Measurements from ENCODE around the gene CLIC5. TPM values are rescaled to one million over a fixed set of nuclear protein-coding genes. Genes with fewer than 3 reads are reported as not detected.

The CLIC5 gene
- total and polyA plus RNA-seq, 12 donors = 28.1 to 372 (median 301) TPM

DNA sequence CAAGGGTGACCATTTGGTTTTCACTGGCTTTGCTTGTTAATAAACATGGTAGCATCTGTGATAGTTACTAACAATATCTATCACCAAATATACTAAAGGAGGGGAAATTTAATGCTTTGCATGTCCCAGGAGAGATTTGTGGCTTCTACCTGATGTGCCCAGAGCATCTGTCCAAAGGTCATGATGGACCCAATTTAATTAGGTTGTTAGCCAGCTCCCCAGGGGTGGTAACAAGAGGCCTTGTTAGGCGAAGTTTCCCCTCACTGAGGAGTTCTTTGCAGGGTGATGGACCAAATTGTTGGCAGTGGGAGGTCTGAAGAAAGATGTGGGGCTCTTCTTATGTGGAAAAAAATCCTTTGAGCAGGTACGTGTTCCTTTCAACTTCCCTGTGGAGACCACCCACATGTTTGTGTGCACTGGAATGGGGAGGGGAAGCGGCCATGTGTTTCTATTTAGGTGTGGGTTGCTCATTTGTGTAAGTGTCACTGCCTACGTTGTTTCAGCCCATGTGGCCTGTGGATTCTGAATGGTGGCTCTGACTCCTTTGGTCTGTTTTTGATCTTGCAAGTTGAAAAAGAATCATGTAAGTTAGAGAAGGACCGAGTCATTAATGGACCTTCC, 137.6 kb downstream of the CLIC5 start:
- intact Hi-C loops (cut with DNase I) = no loop called here
- TF ChIP-seq, protein P1, sequence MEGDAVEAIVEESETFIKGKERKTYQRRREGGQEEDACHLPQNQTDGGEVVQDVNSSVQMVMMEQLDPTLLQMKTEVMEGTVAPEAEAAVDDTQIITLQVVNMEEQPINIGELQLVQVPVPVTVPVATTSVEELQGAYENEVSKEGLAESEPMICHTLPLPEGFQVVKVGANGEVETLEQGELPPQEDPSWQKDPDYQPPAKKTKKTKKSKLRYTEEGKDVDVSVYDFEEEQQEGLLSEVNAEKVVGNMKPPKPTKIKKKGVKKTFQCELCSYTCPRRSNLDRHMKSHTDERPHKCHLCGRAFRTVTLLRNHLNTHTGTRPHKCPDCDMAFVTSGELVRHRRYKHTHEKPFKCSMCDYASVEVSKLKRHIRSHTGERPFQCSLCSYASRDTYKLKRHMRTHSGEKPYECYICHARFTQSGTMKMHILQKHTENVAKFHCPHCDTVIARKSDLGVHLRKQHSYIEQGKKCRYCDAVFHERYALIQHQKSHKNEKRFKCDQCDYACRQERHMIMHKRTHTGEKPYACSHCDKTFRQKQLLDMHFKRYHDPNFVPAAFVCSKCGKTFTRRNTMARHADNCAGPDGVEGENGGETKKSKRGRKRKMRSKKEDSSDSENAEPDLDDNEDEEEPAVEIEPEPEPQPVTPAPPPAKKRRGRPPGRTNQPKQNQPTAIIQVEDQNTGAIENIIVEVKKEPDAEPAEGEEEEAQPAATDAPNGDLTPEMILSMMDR (IDR thresholded peaks at IDR 0.05) = no peak
- Histone ChIP-seq H3K4me3 (no peak overlapping the region), H3K9me3 (no peaks in the 10 kb centered on the region), H3K27ac (no peak overlapping the region), H3K4me1 (peaks cover 0 to 18% (median 10%) of the 10 kb centered on the region in 9 donors), H3K27me3 (peaks cover 0 to 7% (median 0%) of the 10 kb centered on the region in 7 donors), H3K36me3 (no peaks in the 10 kb centered on the region)
- DNase-seq (no peak), ATAC-seq (no peak)
- 86 to 89% methylated on average over 5 of the region's 5 CpGs for WGBS, 2 donors

DNA sequence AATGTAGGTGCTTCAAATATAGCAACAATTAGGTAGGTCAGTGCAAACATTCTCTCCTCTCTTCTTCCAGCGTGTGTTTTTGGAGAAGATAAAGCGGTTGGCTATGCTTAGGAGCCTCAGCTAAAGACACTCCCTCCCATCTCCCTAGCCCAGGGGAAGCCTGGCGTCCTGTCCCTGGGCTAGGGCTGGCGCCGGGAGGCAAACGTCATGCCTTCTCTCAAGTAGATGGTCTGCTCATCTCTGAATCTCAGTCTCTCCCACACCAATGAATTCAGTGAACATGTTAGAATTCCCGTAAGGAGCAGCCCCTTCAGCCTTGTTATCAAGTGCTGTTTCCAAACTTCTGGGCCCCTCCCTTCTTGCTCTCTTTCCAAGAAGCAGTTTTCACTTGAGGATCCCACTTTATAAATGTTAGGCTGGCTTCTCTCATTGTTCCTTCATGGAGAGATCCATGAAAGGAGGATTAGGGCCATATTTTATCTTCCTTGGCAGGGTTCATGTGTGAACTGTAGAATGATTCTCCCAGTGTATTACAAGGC, 142.8 kb downstream of the CLIC5 start:
- TF ChIP-seq, protein P1 (IDR thresholded peaks at IDR 0.05) = no peak
- Histone ChIP-seq H3K27me3 (peaks cover 0 to 7% (median 0%) of the 10 kb centered on the region in 7 donors), H3K9me3 (no peaks in the 10 kb centered on the region), H3K27ac (no peak overlapping the region), H3K4me3 (no peak overlapping the region), H3K36me3 (no peaks in the 10 kb centered on the region), H3K4me1 (no peaks in the 10 kb centered on the region)
- 71 to 74% methylated on average over 7 of the region's 7 CpGs for WGBS, 2 donors
- ATAC-seq (peak in 2 of 8 donors; percentile 11 to 19), DNase-seq (no peak)
- intact Hi-C loops (cut with DNase I) = no loop called here

DNA sequence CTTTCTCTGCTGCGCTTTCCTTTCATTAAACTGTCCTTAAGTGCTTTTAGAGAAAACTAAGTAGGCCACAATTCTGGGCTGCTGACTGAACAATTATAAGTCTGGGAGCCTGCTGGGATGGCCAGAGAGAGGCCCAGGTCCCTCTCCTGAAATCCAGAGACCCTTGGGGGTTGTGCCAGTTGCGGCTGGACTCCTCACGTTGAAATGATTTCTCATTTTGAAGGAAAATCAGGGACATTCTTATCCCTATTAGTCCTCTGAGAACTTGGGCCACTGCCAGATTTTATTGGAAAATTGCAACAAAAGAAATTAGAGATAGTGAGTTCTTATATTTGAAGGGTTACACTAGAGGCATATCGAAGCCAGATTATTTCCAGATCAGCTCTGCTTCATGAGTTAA, 145.1 kb downstream of the CLIC5 start:
- H3K36me3 ChIP-seq = no peaks in the 10 kb centered on the region
- no peaks in the 10 kb centered on the region for H3K4me1 ChIP-seq
- peaks cover 0 to 14% (median 0%) of the 10 kb centered on the region in 7 donors for H3K27me3 ChIP-seq
- H3K27ac ChIP-seq = no peak overlapping the region
- H3K4me3 ChIP-seq = no peak overlapping the region
- H3K9me3 ChIP-seq = no peaks in the 10 kb centered on the region
- intact Hi-C loops (cut with DNase I) = no loop called here
- DNase-seq (no peak), ATAC-seq (no peak)
- TF ChIP-seq, protein P1 (IDR thresholded peaks at IDR 0.05) = no peak
- 72 to 77% methylated on average over 4 of the region's 4 CpGs for WGBS, 2 donors

DNA sequence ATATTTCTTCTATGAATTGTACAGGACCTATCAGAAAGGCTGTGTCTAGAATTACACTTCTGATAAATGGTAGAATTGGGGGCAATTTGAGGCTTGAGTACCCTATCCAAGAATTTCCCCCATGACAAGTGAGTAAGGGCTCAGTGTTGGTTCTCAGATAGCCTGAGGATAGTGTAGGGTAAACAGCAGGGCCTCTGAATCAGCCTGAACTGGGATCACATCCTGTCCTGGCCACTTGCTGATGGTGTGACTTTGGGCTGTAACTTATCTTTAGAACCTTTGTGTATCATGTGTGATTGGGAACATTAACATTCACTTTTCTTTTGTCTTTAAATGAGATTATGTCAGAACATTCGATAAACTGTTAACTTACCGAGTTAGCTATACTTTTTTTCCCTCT, 151.0 kb downstream of the CLIC5 start:
- intact Hi-C loops (cut with DNase I) = no loop called here

More for the DNA sequence above, 151.0 kb downstream of the CLIC5 start:
- Histone ChIP-seq H3K4me3 (no peak overlapping the region), H3K27ac (no peak overlapping the region), H3K27me3 (peaks cover 0 to 10% (median 0%) of the 10 kb centered on the region in 7 donors), H3K4me1 (no peaks in the 10 kb centered on the region), H3K36me3 (no peaks in the 10 kb centered on the region), H3K9me3 (no peaks in the 10 kb centered on the region)
- ATAC-seq = no peak
- no peak for DNase-seq
- 77 to 90% methylated on average over 2 of the region's 2 CpGs for WGBS, 2 donors
- TF ChIP-seq, protein P1 (IDR thresholded peaks at IDR 0.05) = no peak

All from heart right ventricle (tissue), 16 donors.